H1 (cell line): ENCODE results near the gene THAP10. TPM values are rescaled to one million over a fixed set of nuclear protein-coding genes. Genes with fewer than 3 reads are reported as not detected.

Experiments
- JUND ChIP-seq: IDR thresholded peaks from 2 replicates; pipeline ENCODE4 v1.6.1; 2011; ENCODE audit warnings: mild to moderate bottlenecking, improper control_type of control experiment, low read length
- RBBP5 ChIP-seq: IDR thresholded peaks from 2 replicates; pipeline ENCODE4 v1.7.1; 2012; ENCODE audit warnings: low read depth, mild to moderate bottlenecking, inconsistent platforms, low read length, moderate library complexity, borderline replicate concordance
- RNF2 ChIP-seq: fragments of 200-900, 300-1000 bp; sonication (generic); IDR thresholded peaks from 2 replicates; pipeline ENCODE4 v1.7.1; 2016; ENCODE audit warnings: borderline replicate concordance, low read depth, mild to moderate bottlenecking, antibody characterized with exemption, low read length; ENCODE audit not compliant: poor library complexity, severe bottlenecking; ENCODE audit errors: missing control alignments
- polyA plus RNA-seq, 7 experiments: library from polyadenylated mRNA; depleted of rRNA in 3 of 7; stranded (reverse) in 5 of 7; unstranded in 2 of 7; fragments of >200 nt in 5 of 7; fragments of 200-250 nt in 2 of 7; gene quantifications; 1 replicate in 5 of 7; 2 replicates in 1 of 7; 4 replicates in 1 of 7; pipeline versions ENCODE4 v1.2.1 to v1.2.3, GENCODE V29; 2011 to 2013; ENCODE audit warnings: missing spikeins in 2 of 7, mixed read lengths in 2 of 7
- total RNA-seq: library from RNA; stranded (reverse); fragmentation: NEBNext Ultra II Directional; extraction: Animal tissue kit (Norgen Biotek cat#: 25700); gene quantifications from 2 replicates; pipeline ENCODE4 v1.2.1, GENCODE V29; 2021
- TF ChIP-seq, protein P1 (sequence below): fragments of 300-600 bp; sonication (generic); IDR thresholded peaks from 2 replicates; pipeline ENCODE4 v1.7.1; 2012; ENCODE audit warnings: low read length, moderate library complexity, mild to moderate bottlenecking, inconsistent platforms; ENCODE audit not compliant: insufficient replicate concordance

Gene THAP10
- total and polyA plus RNA-seq, 2 of the 8 experiments (the other 6 are each of a cell fraction or from before 2014, with no cell fraction given) = 2.8 to 4.5 TPM

- TF ChIP-seq, protein P1, sequence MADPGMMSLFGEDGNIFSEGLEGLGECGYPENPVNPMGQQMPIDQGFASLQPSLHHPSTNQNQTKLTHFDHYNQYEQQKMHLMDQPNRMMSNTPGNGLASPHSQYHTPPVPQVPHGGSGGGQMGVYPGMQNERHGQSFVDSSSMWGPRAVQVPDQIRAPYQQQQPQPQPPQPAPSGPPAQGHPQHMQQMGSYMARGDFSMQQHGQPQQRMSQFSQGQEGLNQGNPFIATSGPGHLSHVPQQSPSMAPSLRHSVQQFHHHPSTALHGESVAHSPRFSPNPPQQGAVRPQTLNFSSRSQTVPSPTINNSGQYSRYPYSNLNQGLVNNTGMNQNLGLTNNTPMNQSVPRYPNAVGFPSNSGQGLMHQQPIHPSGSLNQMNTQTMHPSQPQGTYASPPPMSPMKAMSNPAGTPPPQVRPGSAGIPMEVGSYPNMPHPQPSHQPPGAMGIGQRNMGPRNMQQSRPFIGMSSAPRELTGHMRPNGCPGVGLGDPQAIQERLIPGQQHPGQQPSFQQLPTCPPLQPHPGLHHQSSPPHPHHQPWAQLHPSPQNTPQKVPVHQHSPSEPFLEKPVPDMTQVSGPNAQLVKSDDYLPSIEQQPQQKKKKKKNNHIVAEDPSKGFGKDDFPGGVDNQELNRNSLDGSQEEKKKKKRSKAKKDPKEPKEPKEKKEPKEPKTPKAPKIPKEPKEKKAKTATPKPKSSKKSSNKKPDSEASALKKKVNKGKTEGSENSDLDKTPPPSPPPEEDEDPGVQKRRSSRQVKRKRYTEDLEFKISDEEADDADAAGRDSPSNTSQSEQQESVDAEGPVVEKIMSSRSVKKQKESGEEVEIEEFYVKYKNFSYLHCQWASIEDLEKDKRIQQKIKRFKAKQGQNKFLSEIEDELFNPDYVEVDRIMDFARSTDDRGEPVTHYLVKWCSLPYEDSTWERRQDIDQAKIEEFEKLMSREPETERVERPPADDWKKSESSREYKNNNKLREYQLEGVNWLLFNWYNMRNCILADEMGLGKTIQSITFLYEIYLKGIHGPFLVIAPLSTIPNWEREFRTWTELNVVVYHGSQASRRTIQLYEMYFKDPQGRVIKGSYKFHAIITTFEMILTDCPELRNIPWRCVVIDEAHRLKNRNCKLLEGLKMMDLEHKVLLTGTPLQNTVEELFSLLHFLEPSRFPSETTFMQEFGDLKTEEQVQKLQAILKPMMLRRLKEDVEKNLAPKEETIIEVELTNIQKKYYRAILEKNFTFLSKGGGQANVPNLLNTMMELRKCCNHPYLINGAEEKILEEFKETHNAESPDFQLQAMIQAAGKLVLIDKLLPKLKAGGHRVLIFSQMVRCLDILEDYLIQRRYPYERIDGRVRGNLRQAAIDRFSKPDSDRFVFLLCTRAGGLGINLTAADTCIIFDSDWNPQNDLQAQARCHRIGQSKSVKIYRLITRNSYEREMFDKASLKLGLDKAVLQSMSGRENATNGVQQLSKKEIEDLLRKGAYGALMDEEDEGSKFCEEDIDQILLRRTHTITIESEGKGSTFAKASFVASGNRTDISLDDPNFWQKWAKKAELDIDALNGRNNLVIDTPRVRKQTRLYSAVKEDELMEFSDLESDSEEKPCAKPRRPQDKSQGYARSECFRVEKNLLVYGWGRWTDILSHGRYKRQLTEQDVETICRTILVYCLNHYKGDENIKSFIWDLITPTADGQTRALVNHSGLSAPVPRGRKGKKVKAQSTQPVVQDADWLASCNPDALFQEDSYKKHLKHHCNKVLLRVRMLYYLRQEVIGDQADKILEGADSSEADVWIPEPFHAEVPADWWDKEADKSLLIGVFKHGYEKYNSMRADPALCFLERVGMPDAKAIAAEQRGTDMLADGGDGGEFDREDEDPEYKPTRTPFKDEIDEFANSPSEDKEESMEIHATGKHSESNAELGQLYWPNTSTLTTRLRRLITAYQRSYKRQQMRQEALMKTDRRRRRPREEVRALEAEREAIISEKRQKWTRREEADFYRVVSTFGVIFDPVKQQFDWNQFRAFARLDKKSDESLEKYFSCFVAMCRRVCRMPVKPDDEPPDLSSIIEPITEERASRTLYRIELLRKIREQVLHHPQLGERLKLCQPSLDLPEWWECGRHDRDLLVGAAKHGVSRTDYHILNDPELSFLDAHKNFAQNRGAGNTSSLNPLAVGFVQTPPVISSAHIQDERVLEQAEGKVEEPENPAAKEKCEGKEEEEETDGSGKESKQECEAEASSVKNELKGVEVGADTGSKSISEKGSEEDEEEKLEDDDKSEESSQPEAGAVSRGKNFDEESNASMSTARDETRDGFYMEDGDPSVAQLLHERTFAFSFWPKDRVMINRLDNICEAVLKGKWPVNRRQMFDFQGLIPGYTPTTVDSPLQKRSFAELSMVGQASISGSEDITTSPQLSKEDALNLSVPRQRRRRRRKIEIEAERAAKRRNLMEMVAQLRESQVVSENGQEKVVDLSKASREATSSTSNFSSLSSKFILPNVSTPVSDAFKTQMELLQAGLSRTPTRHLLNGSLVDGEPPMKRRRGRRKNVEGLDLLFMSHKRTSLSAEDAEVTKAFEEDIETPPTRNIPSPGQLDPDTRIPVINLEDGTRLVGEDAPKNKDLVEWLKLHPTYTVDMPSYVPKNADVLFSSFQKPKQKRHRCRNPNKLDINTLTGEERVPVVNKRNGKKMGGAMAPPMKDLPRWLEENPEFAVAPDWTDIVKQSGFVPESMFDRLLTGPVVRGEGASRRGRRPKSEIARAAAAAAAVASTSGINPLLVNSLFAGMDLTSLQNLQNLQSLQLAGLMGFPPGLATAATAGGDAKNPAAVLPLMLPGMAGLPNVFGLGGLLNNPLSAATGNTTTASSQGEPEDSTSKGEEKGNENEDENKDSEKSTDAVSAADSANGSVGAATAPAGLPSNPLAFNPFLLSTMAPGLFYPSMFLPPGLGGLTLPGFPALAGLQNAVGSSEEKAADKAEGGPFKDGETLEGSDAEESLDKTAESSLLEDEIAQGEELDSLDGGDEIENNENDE = no peak
- TF ChIP-seq JUND (peak; percentile 93), RBBP5 (no peak), RNF2 (no peak)
Measured at GRCh38 chr15:70833861-70834765, 58.1 kb downstream of the THAP10 start (continued).
